Epithelial cell of alveolus of lung (primary cell): ENCODE results near the gene CAGE1. TPM values are rescaled to one million over a fixed set of nuclear protein-coding genes. Genes with fewer than 3 reads are reported as not detected.

Experiments
- total RNA-seq: library from RNA; depleted of rRNA; stranded (reverse); fragments of >200 nt; gene quantifications from 2 replicates; pipeline ENCODE4 v1.2.1, GENCODE V29; 2015

Gene CAGE1
- total RNA-seq = under 0.01 TPM in 1 of 2 replicates, not detected in the other

GRCh38 chr6:7389451-7390225 lies at the start of gene CAGE1, which contains the start of gene RIOK1:
Gene CAGE1, minus strand, starts transcription at chr6:7389742. Its CDS starts 2,569 bp downstream, at chr6:7387173.
Gene RIOK1, plus strand, starts transcription at chr6:7389808. Its CDS starts 195 bp downstream, at chr6:7390003.

GRCh38 chr6:7312616-7313504 lies 76.7 kb downstream of the CAGE1 start, which contains the start of gene SSR1:
Gene SSR1, minus strand, starts transcription at chr6:7313199. Its CDS starts 79 bp downstream, at chr6:7313120.

Other genes starting within 250 kb of the CAGE1 start
- gene SSR1, start 76.5 kb downstream of the CAGE1 start, total RNA-seq = 91.4 and 98.2 TPM in 2 replicates
- 4.1 and 8.3 TPM in 2 replicates for gene RIOK1, start 66 bp upstream of the CAGE1 start, total RNA-seq
- gene DSP, start 151.9 kb upstream of the CAGE1 start, total RNA-seq = 2.2 and 12.7 TPM in 2 replicates
- 6.3 and 10.9 TPM in 2 replicates for gene SNRNP48, start 200.5 kb upstream of the CAGE1 start, total RNA-seq